ENCODE results near the gene KRTAP9-7.
"Not testable (repeated sequence)": the region's sequence is repeated elsewhere in the genome, so short reads cannot be mapped to it uniquely, and the experiment has no call there.

DNA sequence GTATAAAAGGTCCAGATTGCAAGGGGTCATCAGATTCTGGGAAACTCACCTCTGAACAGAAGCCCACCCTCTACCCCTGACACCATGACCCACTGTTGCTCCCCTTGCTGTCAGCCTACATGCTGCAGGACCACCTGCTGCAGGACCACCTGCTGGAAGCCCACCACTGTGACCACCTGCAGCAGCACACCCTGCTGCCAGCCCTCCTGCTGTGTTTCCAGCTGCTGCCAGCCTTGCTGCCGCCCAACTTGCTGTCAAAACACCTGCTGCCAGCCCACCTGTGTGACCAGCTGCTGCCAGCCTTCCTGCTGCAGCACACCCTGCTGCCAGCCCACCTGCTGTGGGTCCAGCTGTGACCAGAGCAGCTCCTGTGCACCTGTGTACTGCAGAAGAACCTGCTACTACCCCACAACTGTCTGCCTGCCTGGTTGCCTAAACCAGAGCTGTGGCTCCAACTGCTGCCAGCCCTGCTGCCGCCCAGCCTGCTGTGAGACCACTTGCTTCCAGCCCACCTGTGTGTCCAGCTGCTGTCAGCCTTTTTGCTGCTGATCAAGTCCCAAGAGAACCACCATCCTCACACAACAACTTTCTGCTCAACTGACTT lies 25.8 kb upstream of the KRTAP9-7 start, which contains the start of gene KRTAP9-4:
- TF ChIP-seq JUNB (IDR thresholded peaks at IDR 0.05; ENCODE audit: unreplicated experiment); CREB1 (CRISPR knock-in tag; IDR thresholded peaks at IDR 0.05; ENCODE audit: low read depth); EZH2 (IDR thresholded peaks at IDR 0.05; ENCODE audit: low read depth, unreplicated experiment): not testable (repeated sequence)
- TF ChIP-seq, protein P1, sequence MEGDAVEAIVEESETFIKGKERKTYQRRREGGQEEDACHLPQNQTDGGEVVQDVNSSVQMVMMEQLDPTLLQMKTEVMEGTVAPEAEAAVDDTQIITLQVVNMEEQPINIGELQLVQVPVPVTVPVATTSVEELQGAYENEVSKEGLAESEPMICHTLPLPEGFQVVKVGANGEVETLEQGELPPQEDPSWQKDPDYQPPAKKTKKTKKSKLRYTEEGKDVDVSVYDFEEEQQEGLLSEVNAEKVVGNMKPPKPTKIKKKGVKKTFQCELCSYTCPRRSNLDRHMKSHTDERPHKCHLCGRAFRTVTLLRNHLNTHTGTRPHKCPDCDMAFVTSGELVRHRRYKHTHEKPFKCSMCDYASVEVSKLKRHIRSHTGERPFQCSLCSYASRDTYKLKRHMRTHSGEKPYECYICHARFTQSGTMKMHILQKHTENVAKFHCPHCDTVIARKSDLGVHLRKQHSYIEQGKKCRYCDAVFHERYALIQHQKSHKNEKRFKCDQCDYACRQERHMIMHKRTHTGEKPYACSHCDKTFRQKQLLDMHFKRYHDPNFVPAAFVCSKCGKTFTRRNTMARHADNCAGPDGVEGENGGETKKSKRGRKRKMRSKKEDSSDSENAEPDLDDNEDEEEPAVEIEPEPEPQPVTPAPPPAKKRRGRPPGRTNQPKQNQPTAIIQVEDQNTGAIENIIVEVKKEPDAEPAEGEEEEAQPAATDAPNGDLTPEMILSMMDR (conservative IDR thresholded peaks at IDR 0.05; ENCODE audit: low read depth in 2 of 2) = not testable (repeated sequence)

Measured in GM23338 (cell line).